Loucy (cell line): Measurements from ENCODE around the gene OSBPL3.

Source experiments
- CTCF ChIP-seq: fragments of 200-600 bp; sonication (generic); conservative IDR thresholded peaks from 2 replicates; pipeline ENCODE4 v1.5.1; 2014; ENCODE audit warnings: mild to moderate bottlenecking, antibody characterized with exemption, low read length
- EZH2phosphoT487 ChIP-seq: fragments of 200-600 bp; IDR thresholded peaks from 2 replicates; pipeline ENCODE4 v1.6.1; 2018; ENCODE audit warnings: antibody characterized with exemption, mild to moderate bottlenecking, moderate library complexity, borderline replicate concordance

- TF ChIP-seq CTCF (no peak), EZH2phosphoT487 (no peak)
Measured at GRCh38 chr7:24861336-24861735, 118.6 kb downstream of the OSBPL3 start.
